Measurements from ENCODE around the gene NUAK2.

GRCh38 chr1:205329719-205330118 lies 8.2 kb upstream of the NUAK2 start:
- TF ChIP-seq POLR2A (IDR thresholded peaks at IDR 0.05) = no peak
- TF ChIP-seq CTCF (IDR thresholded peaks at IDR 0.05) = no peak
